Measurements from ENCODE around the gene BNIP3. TPM values are rescaled to one million over a fixed set of nuclear protein-coding genes. Genes with fewer than 3 reads are reported as not detected.

The BNIP3 gene
- total and polyA plus RNA-seq, 2 of the 8 experiments (the other 6 are each of a cell fraction or from before 2014, with no cell fraction given) = 25.8 to 58.9 TPM

GRCh38 chr10:131948501-131948900, 33.2 kb downstream of the BNIP3 start:
- ChIA-PET CTCF (ENCODE audit: partially characterized antibody) (interaction anchor here (1.5 to 7.8 kb wide), 3 partner anchors 62 to 194 kb away, joined by 3 to 41 read pairs (median 9); no protein-coding TSS in a partner anchor), POLR2A (ENCODE audit: partially characterized antibody) (no interaction called here)
- Histone ChIP-seq H3K56ac (replicated peaks; ENCODE audit: insufficient read length, low read depth, low read length) (no peak overlapping the region), H3K79me1 (ENCODE audit: low read depth, low read length) (0 out of 2 replicates have a peak, but pooled peaks cover 2% of the 10 kb centered on the region), H4K5ac (ENCODE audit: insufficient read length, low read depth, low read length) (no peak overlapping the region), H3K4me2 (ENCODE audit: insufficient read depth in 1 of 2, low read depth in 2 of 2, low read length in 2 of 2) (no peak overlapping the region), H3K23ac (ENCODE audit: insufficient read length) (no peak overlapping the region), H3K23me2 (ENCODE audit: low read depth, low read length) (no peaks in the 10 kb centered on the region), H3K14ac (ENCODE audit: insufficient read length) (no peak overlapping the region), H3K9ac (replicated peaks in 1 of 4; ENCODE audit: extremely low read depth in 1 of 4, low read depth in 3 of 4, low read length in 3 of 4) (no peak overlapping the region), H3K79me2 (ENCODE audit: control insufficient read depth in 1 of 2, insufficient read depth in 2 of 2, low read length in 2 of 2) (no peaks in the 10 kb centered on the region; a peak in 1 of 4 replicates), H3K27ac (ENCODE audit: low read depth, low read length) (no peak overlapping the region), H2BK20ac (ENCODE audit: low read length) (no peak overlapping the region), H2AK5ac (ENCODE audit: low read depth, low read length) (no peak overlapping the region), H3K4me1 (replicated peaks in 1 of 4; ENCODE audit: control insufficient read depth in 3 of 4, insufficient read depth in 4 of 4, low read length in 3 of 4) (no peaks in the 10 kb centered on the region; a peak in 2 of 7 replicates), H4K20me1 (replicated peaks in 1 of 2; ENCODE audit: control insufficient read depth in 1 of 2, insufficient read depth in 2 of 2, low read length in 2 of 2) (peaks cover 7 to 10% of the 10 kb centered on the region in 2 experiments), H2BK12ac (ENCODE audit: low read depth, low read length) (no peak overlapping the region), H3K9me3 (ENCODE audit: insufficient read depth in 2 of 2, low read depth in 1 of 2, low read length in 1 of 2) (no peaks in the 10 kb centered on the region), H4K8ac (ENCODE audit: extremely low read depth, insufficient read depth, low read length) (no peak overlapping the region), H3K4ac (replicated peaks; ENCODE audit: insufficient read length, low read depth, low read length) (no peak overlapping the region), H3K18ac (ENCODE audit: extremely low read depth, low read length) (no peak overlapping the region), H2BK15ac (ENCODE audit: low read length) (no peak overlapping the region), H2BK5ac (ENCODE audit: low read depth, low read length) (no peak overlapping the region), H3K36me3 (ENCODE audit: control insufficient read depth in 2 of 4, insufficient read depth in 4 of 4, low read length in 3 of 4) (peaks cover 27 to 47% (median 43%) of the 10 kb centered on the region in 4 experiments), H4K91ac (replicated peaks; ENCODE audit: insufficient read length, low read length) (no peak overlapping the region), H3K27me3 (replicated peaks in 1 of 4; ENCODE audit: control insufficient read depth in 3 of 4, extremely low read depth in 1 of 4, insufficient read depth in 3 of 4, low read length in 3 of 4) (no peaks in the 10 kb centered on the region), H2BK120ac (replicated peaks; ENCODE audit: low read depth, low read length) (no peak overlapping the region), H2AFZ (ENCODE audit: low read length) (no peak overlapping the region), H3K4me3 (ENCODE audit: extremely low read depth in 1 of 4, insufficient read depth in 2 of 4, low read depth in 3 of 4, low read length in 4 of 4) (no peak overlapping the region)
- WGBS, 2 experiments (ENCODE audit: extremely low coverage in 1 of 2, insufficient coverage in 1 of 2, insufficient read length in 1 of 2, insufficient replicate concordance in 2 of 2, low coverage in 1 of 2, low lambda C conversion rate in 2 of 2, missing lambda C conversion rate in 1 of 2) = 92% methylated on average over 6 of the region's 6 CpGs; no CpG with 5 or more reads in 1 of the 2 experiments
- no peak for TF ChIP-seq MAX (IDR thresholded peaks at IDR 0.05)
- TF ChIP-seq USF2 (IDR thresholded peaks at IDR 0.05; ENCODE audit: low read length) = no peak
- FAIRE-seq = no peak
- DNase-seq (ENCODE audit: low read depth in 1 of 2, low spot score in 2 of 2) = no peak
